Psoas muscle (tissue), 8 donors: Measurements from ENCODE around the gene CLEC4E. TPM values are rescaled to one million over a fixed set of nuclear protein-coding genes. Genes with fewer than 3 reads are reported as not detected.

ENCODE experiments used
- ATAC-seq, 4 donors: fragments of 200-7000 bp; cut with Tn5 transposase; one replicate each; pipeline ENCODE4 v1.9.1; 2020; ENCODE audit warnings: moderate library complexity in 3 of 4, mild to moderate bottlenecking in 2 of 4
- DNase-seq, 2 donors: peaks; one replicate each; pipeline ENCODE4 v3.0.0-alpha.2; 2020
- H3K27ac ChIP-seq: fragments of 200-600 bp; one replicate; pipeline ENCODE4 v1.8.0; 2022
- H3K27me3 ChIP-seq, 3 donors: fragments of 200-600 bp in 1 of 3; one replicate each; pipeline versions ENCODE4 v1.6.1 to v1.8.0; 2013 to 2022; ENCODE audit warnings: low read length in 2 of 3, mild to moderate bottlenecking in 2 of 3, moderate library complexity in 1 of 3; ENCODE audit not compliant: insufficient read depth in 3 of 3
- H3K36me3 ChIP-seq, 2 donors: fragments of 200-600 bp in 1 of 2; one replicate each; pipeline versions ENCODE4 v1.6.1 to v1.8.0; 2013 to 2022; ENCODE audit warnings: low read depth in 1 of 2, mild to moderate bottlenecking in 1 of 2, moderate library complexity in 1 of 2; ENCODE audit not compliant: insufficient read depth in 1 of 2
- H3K4me1 ChIP-seq: fragments of 200-600 bp; one replicate; pipeline ENCODE4 v1.8.0; 2022
- H3K4me3 ChIP-seq: fragments of 200-600 bp; one replicate; pipeline ENCODE4 v1.8.0; 2022; ENCODE audit warnings: mild to moderate bottlenecking
- H3K9me3 ChIP-seq: fragments of 200-600 bp; one replicate; pipeline ENCODE4 v1.8.0; 2022
- CTCF ChIP-seq: fragments of 200-600 bp; IDR thresholded peaks from one replicate; pipeline ENCODE4 v1.8.0; 2022; ENCODE audit warnings: antibody characterized with exemption
- WGBS, 3 donors: extraction: QIAGEN DNeasy Blood & Tissue Kit; methylation state at CpG; one replicate each; pipeline versions ENCODE4 v1.1.6 to v1.1.7; 2013; 5-methylcytosine and 5-hydroxymethylcytosine counted together
- intact Hi-C, 2 donors: fragments of 100-400 bp; cut with DNase I; formaldehyde crosslinking; loops; one replicate each; pipeline versions ENCODE4 v1.11.0 to v1.14.2; 2022
- polyA plus RNA-seq, 3 donors: library from polyadenylated mRNA; stranded (reverse); fragments of 200-250 nt; gene quantifications; one replicate each; pipeline ENCODE4 v1.2.3, GENCODE V29; 2013
- total RNA-seq, 4 donors: library from RNA; stranded (reverse); fragmentation: NEBNext Ultra II Directional in 2 of 4; extraction: Animal tissue kit (Norgen Biotek cat#: 25700) in 2 of 4; gene quantifications; one replicate each; pipeline versions ENCODE4 v1.2.1 to v1.2.4, GENCODE V29; 2021 to 2023
- donor health status: healthy with polysubstance abuse.
- donor health status: DM: no; HTN: no; CAD: no; lungs with moderate emphysema.
- donor health status: Bipolar disorder and iron deficiency.
- donor health status: healthy.
- donor health status: DM: yes; HTN: yes; CAD: no.
- donor health status: DM: no; HTN: no; CAD: no.
- donor health status: DM: no; HTN: no; CAD: no.
- donor health status: DM: yes; HTN: yes; CAD: no.

The CLEC4E gene
- total and polyA plus RNA-seq, 7 donors, result 0.19 to 1.1 (median 0.63) TPM

DNA sequence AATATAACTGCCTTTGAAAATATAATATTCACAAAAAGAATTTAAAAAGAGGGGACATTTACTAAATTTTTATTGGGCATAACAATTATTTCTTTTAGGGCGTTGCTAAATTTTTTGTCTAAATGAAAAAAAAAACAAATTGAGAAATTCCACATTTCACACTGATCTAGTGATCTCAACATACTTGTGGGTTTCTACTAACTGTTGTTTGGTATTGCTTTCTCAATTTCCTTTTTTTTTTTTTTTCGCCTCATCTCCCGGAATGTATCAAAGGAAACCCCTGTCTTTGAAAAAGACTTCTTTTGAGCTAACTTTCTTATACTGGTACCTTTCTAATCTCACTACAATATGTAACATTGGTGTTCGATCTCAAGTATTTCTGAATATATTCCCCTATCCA lies 27.4 kb downstream of the CLEC4E start, which contains the start of gene CLEC4D:
Gene CLEC4D (plus strand): TSS at position 248 of the 400 bp plus-strand sequence. CDS start 230 bp downstream, outside the sequence.
- no peak within 1 kb of the TSS for H3K4me3 ChIP-seq
- H3K9me3 ChIP-seq, result no peaks in the 10 kb centered on the region
- H3K4me1 ChIP-seq, result no peaks in the 10 kb centered on the region
- no peak for DNase-seq
- no peaks in the 10 kb centered on the region for H3K36me3 ChIP-seq
- no peak within 1 kb of the TSS for H3K27ac ChIP-seq
- no peak for ATAC-seq
- WGBS, 3 donors, result 82 to 91% (median 86%) methylated on average over 4 of the region's 4 CpGs
- H3K27me3 ChIP-seq, result no peaks in the 10 kb centered on the region
- TF ChIP-seq CTCF, result no peak
- intact Hi-C loops, result no loop called here

GRCh38 chr12:8508910-8509841 lies 31.5 kb downstream of the CLEC4E start:
- no peaks in the 10 kb centered on the region for H3K9me3 ChIP-seq
- H3K36me3 ChIP-seq, result no peaks in the 10 kb centered on the region
- ATAC-seq (no peak), DNase-seq (no peak)
- no peaks in the 10 kb centered on the region for H3K27me3 ChIP-seq
- TF ChIP-seq CTCF, result no peak
- H3K4me1 ChIP-seq, result no peaks in the 10 kb centered on the region
- WGBS, 3 donors, result 52 to 54% (median 53%) methylated on average over 12 of the region's 12 CpGs
- H3K27ac ChIP-seq, result no peak overlapping the region
- intact Hi-C loops, result no loop called here
- no peak overlapping the region for H3K4me3 ChIP-seq

DNA sequence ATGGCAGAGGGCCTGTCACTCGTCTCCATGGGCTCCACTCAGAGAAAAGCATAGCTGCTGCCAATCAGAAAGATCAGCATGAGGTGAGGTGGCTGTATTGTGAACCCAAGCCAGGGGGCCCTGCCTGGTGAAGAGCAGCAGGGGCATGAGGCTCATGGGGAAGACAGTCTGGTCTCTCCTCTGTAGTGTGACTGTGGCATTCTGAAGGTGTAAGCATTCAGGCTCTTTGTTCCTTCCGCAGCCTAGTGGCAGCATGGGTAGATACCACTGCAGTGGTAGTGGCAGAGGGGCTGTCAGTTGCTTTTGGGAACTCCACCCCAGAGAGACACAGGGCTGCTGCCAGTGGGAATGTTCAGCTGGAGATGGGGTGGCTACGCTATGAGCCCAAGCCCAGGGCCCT lies 32.5 kb downstream of the CLEC4E start:
- 70 to 74% (median 73%) methylated on average over 3 of the region's 3 CpGs for WGBS, 3 donors

DNA sequence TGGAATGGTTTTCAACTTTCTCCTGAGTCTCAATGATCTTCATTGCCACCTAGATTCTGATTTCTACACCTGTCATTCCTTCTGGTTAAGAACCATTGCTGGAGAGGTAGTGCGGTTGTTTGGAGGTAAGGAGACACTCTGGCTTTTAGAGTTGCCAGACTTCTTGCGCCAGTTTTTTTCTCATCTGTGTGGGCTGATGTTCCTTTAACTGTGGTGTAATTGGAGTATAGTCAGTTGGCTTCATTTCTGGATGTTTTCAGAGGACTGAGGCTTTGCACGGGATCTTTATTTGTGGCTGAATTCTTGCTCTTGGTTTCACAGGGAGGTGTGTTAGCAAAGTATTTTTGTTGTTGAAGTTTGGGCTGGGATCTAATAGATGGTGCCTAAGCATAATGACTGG lies 33.1 kb downstream of the CLEC4E start:
- DNase-seq (no peak), ATAC-seq (no peak)
- no peaks in the 10 kb centered on the region for H3K27me3 ChIP-seq
- no peaks in the 10 kb centered on the region for H3K4me1 ChIP-seq
- H3K27ac ChIP-seq, result no peak overlapping the region
- WGBS, 3 donors, result 52 to 66% (median 58%) methylated on average over 3 of the region's 3 CpGs
- TF ChIP-seq CTCF, result no peak
- intact Hi-C loops, result no loop called here
- H3K4me3 ChIP-seq, result no peak overlapping the region
- H3K9me3 ChIP-seq, result no peaks in the 10 kb centered on the region
- no peaks in the 10 kb centered on the region for H3K36me3 ChIP-seq

More for the DNA sequence above, 32.5 kb downstream of the CLEC4E start:
- no peaks in the 10 kb centered on the region for H3K4me1 ChIP-seq
- H3K27me3 ChIP-seq, result no peaks in the 10 kb centered on the region
- DNase-seq (no peak), ATAC-seq (no peak)
- H3K9me3 ChIP-seq, result no peaks in the 10 kb centered on the region
- no peak for TF ChIP-seq CTCF
- intact Hi-C loops, result no loop called here
- no peaks in the 10 kb centered on the region for H3K36me3 ChIP-seq
- H3K4me3 ChIP-seq, result no peak overlapping the region
- H3K27ac ChIP-seq, result no peak overlapping the region
